Stimulated activated effector memory CD8-positive, alpha-beta T cell treated with anti-CD3 and anti-CD28 coated beads, Interleukin-12 subunit alpha, Interleukin-12 subunit beta, amount 100 ng/mL, for 72 hours (primary cell): Measurements from ENCODE around the gene ARHGDIA.
A peak's percentile ranks its signal among the peaks of the same experiment; 100 is the strongest.

Experiments
- ATAC-seq: fragments of 150-1000 bp; cut with Tn5 transposase; 2 replicates; pipeline ENCODE4 v1.10.0; 2021
- DNase-seq, 2 donors: peaks; one replicate each; pipeline ENCODE4 v3.0.0; 2021 to 2022; ENCODE audit warnings: low spot score in 2 of 2
- H3K27ac Mint-ChIP-seq: one replicate; pipeline ENCODE4 v1.8.0; 2022; ENCODE audit warnings: mild to moderate bottlenecking, mixed read lengths
- H3K36me3 Mint-ChIP-seq: one replicate; pipeline ENCODE4 v1.8.0; 2022; ENCODE audit warnings: mild to moderate bottlenecking, mixed read lengths
- H3K4me1 Mint-ChIP-seq: one replicate; pipeline ENCODE4 v1.8.0; 2022; ENCODE audit warnings: mixed read lengths
- H3K4me3 Mint-ChIP-seq: one replicate; pipeline ENCODE4 v1.8.0; 2022; ENCODE audit warnings: mild to moderate bottlenecking, mixed read lengths
- H3K9me3 Mint-ChIP-seq: one replicate; pipeline ENCODE4 v1.8.0; 2022; ENCODE audit warnings: mixed read lengths

Gene ARHGDIA

GRCh38 chr17:81884968-81885367, 13.8 kb upstream of the ARHGDIA start:
- DNase-seq (no peak), ATAC-seq (no peak)
- H3K27ac Mint-ChIP-seq: no peak overlapping the region
- H3K4me1 Mint-ChIP-seq: peaks cover 29% of the 10 kb centered on the region
- H3K4me3 Mint-ChIP-seq: no peak overlapping the region
- no peaks in the 10 kb centered on the region for H3K9me3 Mint-ChIP-seq
- peaks cover 100% of the 10 kb centered on the region for H3K36me3 Mint-ChIP-seq

GRCh38 chr17:81884520-81884919, 13.4 kb upstream of the ARHGDIA start:
- no peak overlapping the region for H3K27ac Mint-ChIP-seq
- no peaks in the 10 kb centered on the region for H3K9me3 Mint-ChIP-seq
- no peak overlapping the region for H3K4me3 Mint-ChIP-seq
- ATAC-seq (peak; percentile 34), DNase-seq (no peak)
- peaks cover 100% of the 10 kb centered on the region for H3K36me3 Mint-ChIP-seq
- H3K4me1 Mint-ChIP-seq: peaks cover 29% of the 10 kb centered on the region

GRCh38 chr17:81879121-81879520, 8.0 kb upstream of the ARHGDIA start:
- Mint-ChIP-seq H3K9me3 (no peaks in the 10 kb centered on the region), H3K36me3 (peaks cover 75% of the 10 kb centered on the region), H3K27ac (no peak overlapping the region), H3K4me3 (no peak overlapping the region), H3K4me1 (no peaks in the 10 kb centered on the region)
- DNase-seq (no peak), ATAC-seq (no peak)

GRCh38 chr17:81878294-81878693, 7.2 kb upstream of the ARHGDIA start:
- no peak for ATAC-seq
- Mint-ChIP-seq H3K9me3 (no peaks in the 10 kb centered on the region), H3K4me3 (no peak overlapping the region), H3K4me1 (peaks cover under 1% of the 10 kb centered on the region), H3K36me3 (peaks cover 68% of the 10 kb centered on the region), H3K27ac (no peak overlapping the region)
- no peak for DNase-seq

- peaks cover 8% of the 10 kb centered on the region for H3K4me1 Mint-ChIP-seq
Measured at GRCh38 chr17:81877569-81877968, 6.4 kb upstream of the ARHGDIA start.

GRCh38 chr17:81871387-81872230, 472 bp upstream of the ARHGDIA start:
- H3K4me1 Mint-ChIP-seq: peaks cover 47% of the 10 kb centered on the region
- H3K9me3 Mint-ChIP-seq: no peaks in the 10 kb centered on the region
- peaks cover 65% of the 10 kb centered on the region for H3K36me3 Mint-ChIP-seq
- H3K27ac Mint-ChIP-seq: peak overlapping the region; percentile 93
- peak overlapping the region; percentile 84 for H3K4me3 Mint-ChIP-seq
- DNase-seq (peak; percentile 96 to 97), ATAC-seq (peak; percentile 5)

More at GRCh38 chr17:81877569-81877968, 6.4 kb upstream of the ARHGDIA start:
- no peak overlapping the region for H3K4me3 Mint-ChIP-seq
- peak overlapping the region; percentile 72 for H3K27ac Mint-ChIP-seq
- no peak for DNase-seq
- H3K9me3 Mint-ChIP-seq: no peaks in the 10 kb centered on the region
- peaks cover 68% of the 10 kb centered on the region for H3K36me3 Mint-ChIP-seq
- ATAC-seq: no peak

- peak overlapping the region; percentile 84 for H3K4me3 Mint-ChIP-seq
- peaks cover 55% of the 10 kb centered on the region for H3K4me1 Mint-ChIP-seq
- DNase-seq: peak; percentile 27 to 78
- H3K27ac Mint-ChIP-seq: peak overlapping the region; percentile 96
- H3K36me3 Mint-ChIP-seq: peaks cover 78% of the 10 kb centered on the region
- ATAC-seq: peak; percentile 49
- H3K9me3 Mint-ChIP-seq: no peaks in the 10 kb centered on the region
Measured at GRCh38 chr17:81870131-81870980, 781 bp downstream of the ARHGDIA start.

GRCh38 chr17:81869221-81870130, 1.7 kb downstream of the ARHGDIA start:
- H3K4me3 Mint-ChIP-seq: peak overlapping the region; percentile 84
- H3K27ac Mint-ChIP-seq: peak overlapping the region; percentile 96
- ATAC-seq (peak; percentile 22), DNase-seq (peak; percentile 60 to 85)
- H3K9me3 Mint-ChIP-seq: no peaks in the 10 kb centered on the region
- peaks cover 86% of the 10 kb centered on the region for H3K36me3 Mint-ChIP-seq
- H3K4me1 Mint-ChIP-seq: peaks cover 57% of the 10 kb centered on the region

- no peaks in the 10 kb centered on the region for H3K9me3 Mint-ChIP-seq
- DNase-seq (no peak), ATAC-seq (no peak)
- H3K4me1 Mint-ChIP-seq: peaks cover 64% of the 10 kb centered on the region
- peak overlapping the region; percentile 84 for H3K4me3 Mint-ChIP-seq
- peaks cover 94% of the 10 kb centered on the region for H3K36me3 Mint-ChIP-seq
- peak overlapping the region; percentile 96 for H3K27ac Mint-ChIP-seq
Measured at GRCh38 chr17:81868674-81869220, 2.4 kb downstream of the ARHGDIA start.

- DNase-seq: peak in 1 of 2 donors; percentile 59
- peaks cover 68% of the 10 kb centered on the region for H3K4me1 Mint-ChIP-seq
Measured at GRCh38 chr17:81867991-81868673, 3.0 kb downstream of the ARHGDIA start.

GRCh38 chr17:81867170-81867990, 3.8 kb downstream of the ARHGDIA start:
- peak overlapping the region; percentile 96 for H3K27ac Mint-ChIP-seq
- H3K4me1 Mint-ChIP-seq: peaks cover 68% of the 10 kb centered on the region
- peaks cover 97% of the 10 kb centered on the region for H3K36me3 Mint-ChIP-seq
- DNase-seq (peak in 1 of 2 donors; percentile 63), ATAC-seq (no peak)
- H3K4me3 Mint-ChIP-seq: peak overlapping the region; percentile 84
- no peaks in the 10 kb centered on the region for H3K9me3 Mint-ChIP-seq

More at GRCh38 chr17:81867991-81868673, 3.0 kb downstream of the ARHGDIA start:
- Mint-ChIP-seq H3K36me3 (peaks cover 97% of the 10 kb centered on the region), H3K27ac (peak overlapping the region; percentile 96), H3K4me3 (peak overlapping the region; percentile 84), H3K9me3 (no peaks in the 10 kb centered on the region)
- ATAC-seq: no peak

GRCh38 chr17:81866440-81867169, 4.5 kb downstream of the ARHGDIA start:
- DNase-seq (peak in 1 of 2 donors; percentile 60), ATAC-seq (no peak)
- Mint-ChIP-seq H3K36me3 (peaks cover 92% of the 10 kb centered on the region), H3K4me1 (peaks cover 68% of the 10 kb centered on the region), H3K4me3 (peak overlapping the region; percentile 84), H3K9me3 (no peaks in the 10 kb centered on the region), H3K27ac (peak overlapping the region; percentile 96)
